T1000 (cell line): ENCODE results near the gene LGALS1.
A peak's percentile ranks its signal among the peaks of the same experiment; 100 is the strongest.

Source experiments
- DNase-seq: peaks from one replicate; lab custom pipeline; 2025; ENCODE audit warnings: mixed read lengths; lab: John Stamatoyannopoulos, UW

Gene LGALS1

DNA sequence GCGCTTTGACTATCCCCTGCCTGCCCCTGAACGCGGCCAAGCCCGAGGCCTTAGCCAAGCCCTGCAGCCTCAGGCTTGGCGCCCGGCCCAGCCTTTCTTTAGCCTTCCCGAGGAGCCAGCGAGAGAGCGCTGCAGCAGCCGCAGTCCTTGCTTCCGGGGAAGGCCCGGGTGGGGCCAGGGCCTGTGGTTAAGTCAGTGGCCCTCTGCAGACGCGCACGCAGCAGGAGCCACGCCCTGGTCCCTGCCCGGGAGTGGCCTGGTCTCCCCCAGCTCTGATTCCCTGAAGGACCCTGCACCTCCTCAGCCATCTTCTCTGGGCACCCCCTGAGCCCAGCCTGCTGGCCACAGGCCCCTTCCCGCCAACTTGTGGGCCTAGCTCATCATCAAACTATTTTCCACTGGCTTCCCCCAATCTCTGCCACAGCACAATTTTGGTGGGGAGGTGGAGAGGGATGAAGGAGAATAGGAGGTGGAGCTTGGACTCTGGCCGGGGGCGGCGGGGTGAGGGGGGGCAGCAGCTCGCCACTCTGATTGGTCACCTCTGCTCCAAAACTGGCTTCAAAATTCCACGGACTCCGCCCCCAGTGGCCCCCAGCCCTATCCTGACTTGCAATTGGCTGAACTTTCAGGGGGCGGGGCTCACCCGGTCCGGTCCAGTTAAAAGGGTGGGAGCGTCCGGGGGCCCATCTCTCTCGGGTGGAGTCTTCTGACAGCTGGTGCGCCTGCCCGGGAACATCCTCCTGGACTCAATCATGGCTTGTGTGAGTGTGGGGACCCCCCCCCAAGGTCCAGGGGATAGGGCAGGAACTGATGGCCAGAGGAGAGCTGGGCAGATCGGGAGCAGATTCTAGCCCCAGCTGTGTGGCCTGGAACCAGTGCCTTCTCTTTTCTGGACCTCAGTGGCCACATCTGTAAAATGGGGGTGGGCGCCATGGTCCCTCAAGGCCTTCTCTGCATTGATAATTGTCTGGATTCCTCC, at the start of gene LGALS1:
TSS of gene LGALS1 (plus strand) at position 686 of the 979 bp plus-strand sequence. CDS start at position 753, 67 bp downstream.
- peak; percentile 97 for DNase-seq

- no peak for DNase-seq
These were observed 49.7 kb upstream of the LGALS1 start for GRCh38 chr22:37625737-37626136.

GRCh38 chr22:37626144-37626543, 49.3 kb upstream of the LGALS1 start:
- DNase-seq: no peak

DNA sequence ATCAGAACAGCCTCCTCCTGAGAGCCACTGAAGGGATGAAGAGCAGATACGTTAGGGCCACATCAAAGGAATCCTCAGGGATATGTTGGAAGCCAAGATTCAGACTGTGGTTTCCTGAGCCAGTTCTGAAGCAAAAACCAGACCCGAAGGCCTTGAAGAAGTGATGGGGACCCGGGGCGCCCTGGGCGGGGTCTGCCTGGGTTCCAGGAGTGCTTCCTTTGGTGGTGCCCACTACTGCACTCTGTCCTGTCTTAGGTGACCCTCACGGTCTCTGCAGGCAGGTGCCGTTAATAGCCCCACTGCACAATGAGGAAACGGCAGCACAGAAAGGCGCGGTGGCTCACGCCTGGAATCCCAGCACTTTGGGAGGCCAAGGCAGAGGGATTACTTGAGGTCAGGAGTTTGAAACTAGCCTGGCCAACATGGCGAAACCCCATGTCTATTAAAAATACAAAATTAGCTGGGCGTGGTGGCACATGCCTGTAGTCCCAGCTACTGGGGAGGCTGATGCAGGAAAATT, 48.8 kb upstream of the LGALS1 start:
- no peak for DNase-seq

DNA sequence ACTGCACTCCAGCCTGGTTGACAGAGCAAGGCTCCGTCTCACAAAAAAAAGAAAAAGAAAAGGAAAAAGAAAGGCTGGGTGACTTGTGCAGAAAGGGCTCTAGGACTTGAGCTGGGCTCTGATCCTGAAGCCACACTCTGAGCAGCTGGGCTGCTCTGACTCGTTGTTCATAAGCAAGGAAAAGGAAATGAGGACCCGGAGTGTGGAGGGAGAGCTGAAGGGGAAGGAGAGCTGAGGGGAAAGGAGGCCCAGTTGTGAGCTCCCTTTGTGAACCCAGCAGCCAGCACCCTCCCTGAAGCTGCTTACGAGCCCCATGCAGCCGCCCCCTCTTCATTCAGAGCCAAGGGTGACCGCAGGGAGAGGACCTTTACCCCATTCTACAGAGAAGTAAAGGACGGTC, 48.3 kb upstream of the LGALS1 start:
- no peak for DNase-seq

DNA sequence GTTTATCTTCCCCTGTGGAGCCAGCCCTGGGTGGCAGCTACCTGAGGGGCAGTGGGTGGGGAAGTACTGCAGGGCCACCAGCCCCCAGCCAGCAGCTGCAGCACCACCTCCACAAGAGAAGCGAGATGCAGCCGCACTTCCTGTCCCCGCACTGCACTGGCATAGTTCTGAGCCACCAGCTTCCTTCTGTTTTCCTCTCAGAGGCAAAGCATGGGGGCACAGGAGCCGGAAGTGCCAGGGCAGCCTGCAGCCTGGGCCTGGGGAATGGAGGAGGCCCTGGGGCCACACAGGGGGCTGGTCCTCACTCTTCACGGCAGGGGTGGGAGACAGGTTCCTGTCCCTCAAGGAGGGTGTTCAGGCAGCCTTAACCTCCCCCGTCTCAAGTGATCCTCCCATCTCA, 47.9 kb upstream of the LGALS1 start:
- no peak for DNase-seq

GRCh38 chr22:37628830-37629229, 46.6 kb upstream of the LGALS1 start:
- no peak for DNase-seq

DNA sequence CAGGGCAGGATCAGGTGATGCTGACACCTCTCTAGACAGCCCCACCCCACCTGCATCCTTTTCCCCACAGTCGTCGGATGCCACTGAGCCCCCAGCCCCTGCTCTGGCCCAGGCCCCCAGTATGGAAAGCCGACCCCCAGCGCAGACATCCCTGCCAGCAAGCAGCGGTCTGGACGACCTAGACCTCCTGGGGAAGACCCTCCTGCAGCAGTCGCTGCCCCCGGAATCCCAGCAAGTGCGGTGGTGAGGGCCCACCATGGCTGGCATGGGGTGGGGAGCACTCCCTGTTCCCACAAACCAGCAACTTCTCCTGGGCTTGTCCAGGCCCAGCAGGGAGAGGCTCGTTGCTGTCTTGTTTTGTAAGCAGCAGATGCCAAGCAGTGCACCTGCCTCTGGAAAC, 45.5 kb upstream of the LGALS1 start:
- no peak for DNase-seq

DNA sequence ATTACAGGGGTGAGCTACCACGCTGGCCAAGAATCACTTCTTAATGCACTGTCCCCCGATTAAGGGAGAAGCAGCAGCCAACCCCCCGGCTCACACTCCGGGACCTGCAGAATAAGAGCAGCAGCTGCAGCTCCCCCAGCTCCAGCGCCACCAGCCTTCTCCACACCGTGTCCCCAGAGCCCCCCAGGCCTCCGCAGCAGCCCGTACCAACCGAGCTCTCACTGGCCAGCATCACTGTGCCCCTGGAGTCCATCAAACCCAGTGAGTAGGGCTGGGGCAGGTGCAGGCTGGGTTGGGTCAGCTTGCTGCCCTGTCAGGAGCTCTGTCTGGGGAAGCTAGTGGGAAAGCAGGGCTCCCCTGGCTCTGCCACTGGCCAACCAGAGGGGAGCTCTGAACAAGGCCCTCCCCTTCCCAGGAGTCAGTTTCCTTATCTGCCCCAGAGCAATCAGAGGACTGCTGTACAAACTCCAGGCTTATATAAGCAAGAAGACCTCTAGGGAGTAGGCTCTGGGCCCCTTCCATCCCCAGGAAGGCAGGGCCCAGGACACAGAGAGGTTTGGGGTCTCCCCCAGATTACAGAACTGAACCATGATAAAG, 44.5 kb upstream of the LGALS1 start:
- no peak for DNase-seq

- DNase-seq: no peak
These were observed 43.8 kb upstream of the LGALS1 start for GRCh38 chr22:37631448-37632173.

DNA sequence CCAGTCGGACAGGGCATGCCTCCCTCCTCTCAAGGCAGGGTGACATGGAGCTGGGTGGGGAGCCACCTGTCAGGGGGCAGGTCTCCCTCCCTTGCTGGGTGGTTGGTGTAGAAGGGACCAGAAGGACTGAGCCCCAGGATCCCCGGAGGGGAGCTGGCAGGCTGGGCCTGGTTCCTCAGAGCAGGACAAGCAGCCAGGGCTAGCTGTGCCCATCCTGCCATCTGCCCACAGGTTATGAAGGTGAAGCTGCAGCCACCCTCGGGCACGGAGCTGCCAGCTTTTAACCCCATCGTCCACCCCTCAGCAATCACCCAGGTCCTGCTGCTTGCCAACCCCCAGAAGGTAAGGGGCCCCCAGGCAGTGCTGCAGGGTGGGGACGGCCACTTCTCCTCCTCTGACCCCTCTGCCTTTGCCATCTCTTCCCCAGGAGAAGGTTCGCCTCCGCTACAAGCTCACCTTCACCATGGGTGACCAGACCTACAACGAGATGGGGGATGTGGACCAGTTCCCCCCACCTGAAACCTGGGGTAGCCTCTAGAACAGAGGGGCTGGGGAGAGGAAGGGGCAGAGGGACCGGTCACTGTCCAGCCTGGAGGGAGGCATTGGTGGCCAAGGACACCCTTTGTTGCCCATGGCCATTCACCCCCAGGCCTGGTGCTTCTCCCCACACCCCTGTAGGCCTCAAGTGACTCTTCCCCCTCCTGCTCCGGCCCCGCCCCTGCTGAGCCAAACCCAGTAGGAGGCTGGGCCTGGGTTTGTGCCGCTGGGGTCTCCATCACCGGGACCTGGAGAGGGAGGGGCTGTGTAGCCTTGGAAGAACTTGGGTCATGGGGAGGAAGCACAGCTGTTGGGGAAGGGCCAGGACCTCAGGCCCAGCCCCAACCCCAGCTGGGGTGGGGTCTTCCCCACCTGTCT, 43.0 kb upstream of the LGALS1 start:
- no peak for DNase-seq

DNA sequence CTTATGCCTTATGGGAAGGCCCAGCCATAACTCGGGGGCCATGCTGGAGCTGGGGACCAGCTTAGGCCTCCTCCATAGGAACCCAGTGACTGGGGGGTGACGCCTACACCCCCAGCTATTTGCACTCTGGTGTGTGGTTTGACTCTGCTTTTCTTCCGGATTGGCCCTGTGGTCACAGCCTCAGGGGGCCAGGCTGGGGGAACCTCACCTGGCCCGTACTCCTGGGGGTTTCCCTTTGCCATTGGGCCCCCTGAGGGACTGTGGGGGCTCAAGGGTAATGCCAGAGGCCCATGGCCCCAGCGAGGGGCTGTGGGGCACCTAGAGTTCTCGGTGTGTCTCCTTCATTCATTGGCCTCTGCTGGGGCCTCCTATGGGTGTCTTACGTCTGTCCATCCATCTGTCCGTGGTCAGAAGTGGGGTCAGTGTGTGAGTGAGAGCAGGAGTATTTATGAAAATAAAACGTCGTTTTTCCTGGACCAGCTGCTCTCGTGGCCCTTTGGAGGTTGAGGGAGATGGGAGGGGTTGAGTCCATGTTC, 42.3 kb upstream of the LGALS1 start:
- no peak for DNase-seq

DNA sequence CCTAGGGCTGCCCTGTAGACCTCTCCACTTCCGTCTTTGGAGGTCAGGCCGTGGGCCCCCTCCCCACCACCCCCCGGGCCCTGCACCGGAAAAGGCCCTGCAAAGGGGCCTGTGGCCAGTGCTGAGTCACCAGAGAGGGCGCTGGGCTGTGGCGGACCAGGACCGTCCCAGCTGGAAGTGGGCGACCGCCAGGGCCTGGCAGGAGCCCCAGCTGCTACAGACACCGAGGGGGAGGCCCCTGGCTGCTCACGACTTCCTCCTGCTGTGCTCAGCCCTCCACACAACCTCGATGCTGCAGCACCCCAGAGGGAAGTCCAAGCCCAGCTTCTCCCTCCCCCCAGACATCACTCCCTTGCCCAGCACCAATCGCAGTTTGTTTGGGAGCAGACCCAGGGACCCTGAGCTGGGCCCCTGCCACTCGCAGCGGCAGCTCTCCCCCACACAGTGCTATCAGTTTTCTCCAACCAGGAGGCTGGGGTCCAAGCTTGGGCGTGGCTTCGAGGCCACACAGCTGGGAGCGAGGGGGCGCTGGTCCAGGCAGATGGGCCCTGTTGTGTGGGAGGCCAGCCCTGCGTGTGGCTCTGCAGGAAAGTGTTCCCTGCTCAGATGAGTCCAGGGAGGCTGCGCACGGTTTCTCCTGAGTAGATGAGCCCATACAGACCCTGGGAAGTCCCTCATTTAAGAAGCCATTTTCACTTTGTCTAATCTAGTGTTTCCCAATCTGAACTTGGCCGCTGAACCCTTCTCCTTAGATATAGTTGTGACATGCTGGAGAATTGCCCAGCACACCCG, 41.6 kb upstream of the LGALS1 start:
- DNase-seq: no peak

DNA sequence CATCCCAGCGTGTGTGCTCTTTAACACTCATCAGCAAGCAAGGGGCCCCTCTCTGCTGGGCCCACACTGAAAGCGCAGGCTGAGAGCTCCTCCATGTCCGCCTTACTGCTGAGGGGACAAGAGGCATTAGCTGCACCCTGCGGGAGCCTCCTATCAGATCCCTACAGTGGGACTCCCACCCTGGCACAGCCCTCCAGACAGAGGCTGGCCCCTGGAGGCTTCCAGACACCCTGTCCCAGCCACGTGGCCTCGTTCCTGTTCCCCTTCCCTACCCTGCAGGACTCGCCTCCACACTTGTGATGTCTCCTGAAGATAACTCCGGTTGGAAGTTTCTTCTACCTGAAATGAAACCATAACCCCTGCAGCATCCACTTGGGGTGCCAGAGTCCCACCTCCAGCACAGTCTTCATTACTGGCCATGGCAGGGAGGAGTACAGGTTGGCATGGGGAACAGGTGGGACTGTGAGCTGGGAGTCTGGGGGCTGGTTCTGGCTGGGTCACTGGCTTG, 41.0 kb upstream of the LGALS1 start:
- no peak for DNase-seq

DNA sequence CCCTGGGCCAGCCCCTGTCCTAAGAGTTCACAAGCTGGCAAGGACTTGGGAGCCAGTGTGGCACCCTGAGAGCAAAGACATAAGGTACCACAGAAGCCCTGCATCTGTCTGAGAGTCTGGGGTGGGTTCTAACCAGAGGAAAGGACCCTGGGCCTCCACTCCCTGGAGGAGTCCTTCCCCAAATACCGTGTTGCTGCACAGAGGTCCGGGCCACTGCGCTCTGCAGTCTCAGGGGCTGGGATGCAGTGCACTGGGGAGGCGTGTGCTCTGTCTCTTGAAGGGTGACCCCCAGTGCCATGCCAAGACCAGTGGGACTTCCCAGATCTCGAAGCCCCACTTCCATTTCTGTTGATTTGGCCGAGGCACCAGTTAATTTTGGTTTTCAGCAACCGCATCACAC, 40.3 kb upstream of the LGALS1 start:
- no peak for DNase-seq

GRCh38 chr22:37636186-37636948, 39.1 kb upstream of the LGALS1 start:
- DNase-seq: no peak

GRCh38 chr22:37636949-37637273, 38.5 kb upstream of the LGALS1 start:
- no peak for DNase-seq

GRCh38 chr22:37638391-37639069, 36.9 kb upstream of the LGALS1 start:
- no peak for DNase-seq
